H9 (cell line): ENCODE results near the gene CCDC28B. TPM values are rescaled to one million over a fixed set of nuclear protein-coding genes. Genes with fewer than 3 reads are reported as not detected.

ENCODE experiments used
- DNase-seq: peaks from one replicate; pipeline ENCODE4 v3.0.0-alpha.2; 2017
- H2AFZ ChIP-seq: one replicate; pipeline ENCODE4 v1.6.1; 2013; ENCODE audit warnings: mild to moderate bottlenecking, low read length, control low read depth, moderate library complexity
- H2AK5ac ChIP-seq: 2 replicates; pipeline ENCODE4 v1.6.1; 2013; ENCODE audit warnings: low read length, control low read depth, mixed read lengths; ENCODE audit not compliant: insufficient read length
- H2BK120ac ChIP-seq: one replicate; pipeline ENCODE4 v1.6.1; 2013; ENCODE audit warnings: low read depth, mild to moderate bottlenecking, low read length, control low read depth, inconsistent platforms; ENCODE audit not compliant: poor library complexity, severe bottlenecking
- H2BK12ac ChIP-seq: 2 replicates; pipeline ENCODE4 v1.6.1; 2013; ENCODE audit warnings: low read length, control low read depth, mixed read lengths, low read depth; ENCODE audit not compliant: insufficient read length
- H2BK15ac ChIP-seq: 2 replicates; pipeline ENCODE4 v1.6.1; 2013; ENCODE audit warnings: low read depth, low read length, control low read depth
- H2BK20ac ChIP-seq: one replicate; pipeline ENCODE4 v1.6.1; 2013; ENCODE audit warnings: low read depth, mild to moderate bottlenecking, low read length, control low read depth, inconsistent platforms; ENCODE audit not compliant: poor library complexity, severe bottlenecking
- H2BK5ac ChIP-seq: 2 replicates; pipeline ENCODE4 v1.6.1; 2013; ENCODE audit warnings: low read length, control low read depth, mixed read lengths; ENCODE audit not compliant: insufficient read length
- H3K14ac ChIP-seq: 2 replicates; pipeline ENCODE4 v1.6.1; 2013; ENCODE audit warnings: low read length, control low read depth; ENCODE audit not compliant: insufficient read depth
- H3K18ac ChIP-seq: 2 replicates; pipeline ENCODE4 v1.6.1; 2013; ENCODE audit warnings: low read depth, mild to moderate bottlenecking, mixed read lengths, low read length, control low read depth; ENCODE audit not compliant: insufficient read length
- H3K23ac ChIP-seq: 2 replicates; pipeline ENCODE4 v1.6.1; 2013; ENCODE audit warnings: low read length, control low read depth, mixed read lengths, low read depth; ENCODE audit not compliant: insufficient read length
- H3K23me2 ChIP-seq: 2 replicates; pipeline ENCODE4 v1.6.1; 2013; ENCODE audit warnings: low read depth, mild to moderate bottlenecking, mixed read lengths, low read length, control low read depth; ENCODE audit not compliant: insufficient read length, poor library complexity, severe bottlenecking
- H3K27ac ChIP-seq: 2 replicates; pipeline ENCODE4 v1.5.1; 2013; ENCODE audit warnings: low read length, control low read depth, mixed read lengths, low read depth; ENCODE audit not compliant: insufficient read length
- H3K27me3 ChIP-seq: 2 replicates; pipeline ENCODE4 v1.6.1; 2013; ENCODE audit warnings: low read length, control low read depth, inconsistent platforms; ENCODE audit not compliant: insufficient read depth
- H3K4ac ChIP-seq: 2 replicates; pipeline ENCODE4 v1.6.1; 2013; ENCODE audit warnings: low read depth, mild to moderate bottlenecking, control low read depth, inconsistent platforms, low read length, moderate library complexity
- H3K4me1 ChIP-seq: 2 replicates; pipeline ENCODE4 v1.6.1; 2013; ENCODE audit warnings: low read length, control low read depth, inconsistent platforms; ENCODE audit not compliant: insufficient read depth
- H3K4me2 ChIP-seq: 2 replicates; pipeline ENCODE4 v1.6.1; 2013; ENCODE audit warnings: low read length, control low read depth, mixed read lengths; ENCODE audit not compliant: insufficient read length, insufficient read depth
- H3K56ac ChIP-seq: 2 replicates; pipeline ENCODE4 v1.6.1; 2013; ENCODE audit warnings: low read depth, mild to moderate bottlenecking, mixed read lengths, low read length, control low read depth; ENCODE audit not compliant: insufficient read length
- H3K79me1 ChIP-seq: 2 replicates; pipeline ENCODE4 v1.6.1; 2013; ENCODE audit warnings: low read depth, mild to moderate bottlenecking, moderate library complexity, low read length, control low read depth, inconsistent platforms; ENCODE audit not compliant: insufficient read depth, poor library complexity, severe bottlenecking
- H3K79me2 ChIP-seq: 2 replicates; pipeline ENCODE4 v1.6.1; 2013; ENCODE audit warnings: low read length, control low read depth, inconsistent platforms; ENCODE audit not compliant: insufficient read depth
- H3K9ac ChIP-seq: 2 replicates; pipeline ENCODE4 v1.6.1; 2013; ENCODE audit warnings: low read length, control low read depth, mixed read lengths; ENCODE audit not compliant: insufficient read length; ENCODE audit errors: extremely low read depth
- H3K9me3 ChIP-seq: one replicate; pipeline ENCODE4 v1.6.1; 2013; ENCODE audit warnings: low read depth, low read length, inconsistent platforms; ENCODE audit not compliant: control insufficient read depth
- H3T11ph ChIP-seq: one replicate; pipeline ENCODE4 v1.6.1; 2013; ENCODE audit warnings: mild to moderate bottlenecking, low read length, control low read depth, inconsistent platforms
- H4K20me1 ChIP-seq: one replicate; pipeline ENCODE4 v1.6.1; 2013; ENCODE audit not compliant: control insufficient read depth, insufficient read length, insufficient read depth
- H4K5ac ChIP-seq: 2 replicates; pipeline ENCODE4 v1.6.1; 2013; ENCODE audit warnings: low read depth, mild to moderate bottlenecking, mixed read lengths, low read length, control low read depth; ENCODE audit not compliant: insufficient read length
- H4K8ac ChIP-seq: replicated peaks from 2 replicates; pipeline ENCODE4 v1.6.1; 2013; ENCODE audit warnings: low read length, control low read depth, mixed read lengths, low read depth; ENCODE audit not compliant: insufficient read length
- H4K91ac ChIP-seq: 2 replicates; pipeline ENCODE4 v1.6.1; 2013; ENCODE audit warnings: low read depth, mild to moderate bottlenecking, moderate library complexity, mixed read lengths, low read length, control low read depth; ENCODE audit not compliant: insufficient read length
- H3K27ac Mint-ChIP-seq, 3 experiments: 2 replicates in 2 of 3; 3 replicates in 1 of 3; pipeline ENCODE4 v1.8.0; 2020 to 2021; ENCODE audit warnings: mixed read lengths in 3 of 3, mild to moderate bottlenecking in 1 of 3, moderate library complexity in 1 of 3
- H3K27me3 Mint-ChIP-seq: 2 replicates; pipeline ENCODE4 v1.8.0; 2021; ENCODE audit warnings: low read depth, mild to moderate bottlenecking, moderate library complexity, mixed read lengths
- H3K36me3 Mint-ChIP-seq, 3 experiments: 2 replicates in 2 of 3; 3 replicates in 1 of 3; pipeline ENCODE4 v1.8.0; 2020 to 2021; ENCODE audit warnings: low read depth in 3 of 3, mixed read lengths in 3 of 3; ENCODE audit not compliant: insufficient read depth in 1 of 3
- H3K4me1 Mint-ChIP-seq, 2 experiments: 2 replicates each; pipeline ENCODE4 v1.8.0; 2020; ENCODE audit warnings: mixed read lengths in 2 of 2
- H3K4me3 Mint-ChIP-seq, 2 experiments: 2 replicates in 1 of 2; 3 replicates in 1 of 2; pipeline ENCODE4 v1.8.0; 2020 to 2021; ENCODE audit warnings: mild to moderate bottlenecking in 2 of 2, mixed read lengths in 2 of 2, moderate library complexity in 1 of 2
- H3K9me3 Mint-ChIP-seq, 2 experiments: 2 replicates in 1 of 2; 3 replicates in 1 of 2; pipeline ENCODE4 v1.8.0; 2020; ENCODE audit warnings: mild to moderate bottlenecking in 2 of 2, mixed read lengths in 2 of 2, moderate library complexity in 1 of 2
- CTCF ChIP-seq: fragments of 200-600 bp; sonication (generic); conservative IDR thresholded peaks from 3 replicates; pipeline ENCODE4 v1.8.0; 2021; ENCODE audit warnings: antibody characterized with exemption, mild to moderate bottlenecking
- WGBS: extraction: QIAGEN DNeasy Blood & Tissue Kit; methylation state at CpG from one replicate; pipeline ENCODE4 v1.1.7; 2013; ENCODE audit warnings: missing lambda C conversion rate, low lambda C conversion rate, mixed read lengths; ENCODE audit not compliant: insufficient read length; ENCODE audit errors: extremely low coverage; 5-methylcytosine and 5-hydroxymethylcytosine counted together
- total RNA-seq: library from RNA; stranded (reverse); gene quantifications from 2 replicates; pipeline ENCODE4 v1.2.1, GENCODE V29; 2021

The CCDC28B gene
- total RNA-seq, 1 experiment from 2014 or later, result 20.7 TPM

- Histone ChIP-seq H3K18ac (no peak overlapping the region), H3K4me1 (no peaks in the 10 kb centered on the region), H3K23me2 (no peaks in the 10 kb centered on the region), H3K14ac (no peak overlapping the region), H2BK5ac (no peak overlapping the region), H2BK20ac (no peak overlapping the region), H3K9me3 (no peaks in the 10 kb centered on the region), H3K23ac (no peak overlapping the region), H2AFZ (no peak overlapping the region), H3K56ac (no peak overlapping the region), H3T11ph (no peak overlapping the region), H2BK120ac (no peak overlapping the region), H4K8ac (no peak overlapping the region), H4K91ac (no peak overlapping the region), H3K9ac (no peak overlapping the region), H3K27ac (no peak overlapping the region), H4K5ac (no peak overlapping the region), H2BK12ac (no peak overlapping the region), H3K79me1 (peaks cover 8% of the 10 kb centered on the region), H2BK15ac (no peak overlapping the region), H2AK5ac (no peak overlapping the region), H3K4ac (no peak overlapping the region), H3K79me2 (peaks cover 2% of the 10 kb centered on the region; the same call in 1 of the 2 replicates), H3K27me3 (no peaks in the 10 kb centered on the region), H3K4me2 (no peak overlapping the region), H4K20me1 (no peaks in the 10 kb centered on the region)
- Mint-ChIP-seq H3K27me3 (no peaks in the 10 kb centered on the region), H3K4me3 (no peak overlapping the region), H3K36me3 (peaks cover 8 to 15% (median 13%) of the 10 kb centered on the region in 3 experiments; a peak in 6 of 7 replicates), H3K9me3 (no peaks in the 10 kb centered on the region; a peak in 1 of 5 replicates), H3K4me1 (peaks cover 7 to 13% of the 10 kb centered on the region in 2 experiments; a peak in 3 of 4 replicates), H3K27ac (peak overlapping the region in 2 of 3 experiments; percentile 40 to 70; a peak in 3 of 7 replicates)
- no CpG with 5 or more reads among the region's 5 CpGs for WGBS
- no peak for DNase-seq
- TF ChIP-seq CTCF, result no peak
These were observed 49.0 kb upstream of the CCDC28B start for GRCh38 chr1:32151319-32151787.
